ENCODE data around the gene MARK4.

The MARK4 gene

GRCh38 chr19:45271098-45271734 is 20.1 kb downstream of the MARK4 start:
- no peak for DNase-seq (ENCODE audit: low read depth)
- no peak for TF ChIP-seq CTCF (IDR thresholded peaks at IDR 0.05; ENCODE audit: insufficient read depth, low read depth, low read length, missing control alignments)
- H3K4me3 ChIP-seq (ENCODE audit: low read length) = no peak overlapping the region

GRCh38 chr19:45271735-45272108 is 20.7 kb downstream of the MARK4 start:
- no peak for DNase-seq (ENCODE audit: low read depth)
- no peak for TF ChIP-seq CTCF (IDR thresholded peaks at IDR 0.05; ENCODE audit: insufficient read depth, low read depth, low read length, missing control alignments)
- no peak overlapping the region for H3K4me3 ChIP-seq (ENCODE audit: low read length)

GRCh38 chr19:45273521-45273855 is 22.4 kb downstream of the MARK4 start:
- no peak for DNase-seq (ENCODE audit: low read depth)
- H3K4me3 ChIP-seq (ENCODE audit: low read length) = no peak overlapping the region
- no peak for TF ChIP-seq CTCF (IDR thresholded peaks at IDR 0.05; ENCODE audit: insufficient read depth, low read depth, low read length, missing control alignments)

- TF ChIP-seq CTCF (IDR thresholded peaks at IDR 0.05; ENCODE audit: insufficient read depth, low read depth, low read length, missing control alignments) = no peak
- DNase-seq (ENCODE audit: low read depth) = no peak
- H3K4me3 ChIP-seq (ENCODE audit: low read length) = no peak overlapping the region
Measured at GRCh38 chr19:45275370-45275971, 24.4 kb downstream of the MARK4 start.

- no peak for TF ChIP-seq CTCF (IDR thresholded peaks at IDR 0.05; ENCODE audit: insufficient read depth, low read depth, low read length, missing control alignments)
- H3K4me3 ChIP-seq (ENCODE audit: low read length) = no peak overlapping the region
- DNase-seq (ENCODE audit: low read depth) = no peak
Measured at GRCh38 chr19:45276284-45276687, 25.2 kb downstream of the MARK4 start.

GRCh38 chr19:45278087-45278486 is 27.0 kb downstream of the MARK4 start:
- H3K4me3 ChIP-seq (ENCODE audit: low read length) = no peak overlapping the region

More at GRCh38 chr19:45278087-45278486, 27.0 kb downstream of the MARK4 start:
- no peak for TF ChIP-seq CTCF (IDR thresholded peaks at IDR 0.05; ENCODE audit: insufficient read depth, low read depth, low read length, missing control alignments)
- no peak for DNase-seq (ENCODE audit: low read depth)
